Small intestine (tissue), 7 donors: ENCODE data around the gene PCYT1B. TPM values are rescaled to one million over a fixed set of nuclear protein-coding genes. Genes with fewer than 3 reads are reported as not detected.

ENCODE experiments used
- DNase-seq, 2 donors: peaks; one replicate each; pipeline versions ENCODE4 v3.0.0 to v3.0.0-alpha.2; 2013
- FAIRE-seq: peaks from 2 replicates; lab custom pipeline; 2012; peaks lifted over from hg19 to GRCh38; lab: Jason Lieb, UNC
- H3K27ac ChIP-seq, 3 donors: one replicate each; pipeline ENCODE4 v1.5.1; 2013; ENCODE audit warnings: low read length in 2 of 3, mild to moderate bottlenecking in 2 of 3, control low read depth in 1 of 3, inconsistent platforms in 1 of 3, low read depth in 1 of 3, moderate library complexity in 1 of 3
- H3K27me3 ChIP-seq, 3 donors: one replicate each; pipeline ENCODE4 v1.6.1; 2013; ENCODE audit warnings: low read length in 3 of 3, inconsistent platforms in 1 of 3; ENCODE audit not compliant: control insufficient read depth in 3 of 3, insufficient read depth in 3 of 3
- H3K36me3 ChIP-seq, 3 donors: one replicate each; pipeline ENCODE4 v1.6.1; 2013; ENCODE audit warnings: low read length in 3 of 3, inconsistent platforms in 1 of 3, low read depth in 1 of 3, mild to moderate bottlenecking in 1 of 3, moderate library complexity in 1 of 3; ENCODE audit not compliant: control insufficient read depth in 3 of 3, insufficient read depth in 2 of 3
- H3K4me1 ChIP-seq, 3 donors: one replicate each; pipeline ENCODE4 v1.6.1; 2013; ENCODE audit warnings: low read length in 2 of 3, inconsistent platforms in 1 of 3, low read depth in 1 of 3, mild to moderate bottlenecking in 1 of 3, moderate library complexity in 1 of 3; ENCODE audit not compliant: control insufficient read depth in 3 of 3, insufficient read depth in 2 of 3
- H3K4me3 ChIP-seq, 3 donors: one replicate each; pipeline ENCODE4 v1.5.1; 2013; ENCODE audit warnings: low read length in 3 of 3, control low read depth in 1 of 3, inconsistent platforms in 1 of 3, low read depth in 1 of 3, mild to moderate bottlenecking in 1 of 3, moderate library complexity in 1 of 3
- H3K9me3 ChIP-seq, 2 donors: one replicate each; pipeline ENCODE4 v1.6.1; 2013; ENCODE audit warnings: low read depth in 1 of 2, low read length in 1 of 2; ENCODE audit not compliant: control insufficient read depth in 2 of 2, insufficient read depth in 1 of 2
- WGBS, 3 donors: extraction: QIAGEN DNeasy Blood & Tissue Kit; methylation state at CpG; one replicate each; pipeline ENCODE4 v1.1.7; 2013; 5-methylcytosine and 5-hydroxymethylcytosine counted together
- polyA plus RNA-seq, 4 donors: library from polyadenylated mRNA; stranded (reverse) in 3 of 4; unstranded in 1 of 4; fragments of 200-250 nt in 3 of 4; fragments of 120-200 nt in 1 of 4; gene quantifications; one replicate each; pipeline versions ENCODE4 v1.2.1 to v1.2.3, GENCODE V29; 2013
- donor health status: healthy with polysubstance abuse.
- donor health status: control.
- donor health status: control.
- donor health status: Bipolar disorder and iron deficiency.
- donor health status: healthy.

The PCYT1B gene
- polyA plus RNA-seq, 4 donors, result 0.63 to 1.7 TPM; not detected in 2

GRCh38 chrX:24574743-24575142, 72.4 kb downstream of the PCYT1B start:
- Histone ChIP-seq H3K4me1 (no peaks in the 10 kb centered on the region), H3K4me3 (no peak overlapping the region), H3K36me3 (no peaks in the 10 kb centered on the region), H3K27me3 (no peaks in the 10 kb centered on the region), H3K9me3 (no peaks in the 10 kb centered on the region), H3K27ac (no peak overlapping the region)
- DNase-seq, result no peak
- WGBS, 3 donors, result 61 to 79% (median 69%) methylated on average over 4 of the region's 4 CpGs
- FAIRE-seq, result no peak

- no peak overlapping the region for H3K27ac ChIP-seq
- no peak for FAIRE-seq
- DNase-seq, result no peak
- H3K4me3 ChIP-seq, result no peak overlapping the region
- no peaks in the 10 kb centered on the region for H3K36me3 ChIP-seq
- H3K4me1 ChIP-seq, result no peaks in the 10 kb centered on the region
- no peaks in the 10 kb centered on the region for H3K9me3 ChIP-seq
- WGBS, 3 donors, result 80 to 86% (median 84%) methylated on average over 4 of the region's 4 CpGs
- no peaks in the 10 kb centered on the region for H3K27me3 ChIP-seq
These were observed 80.0 kb downstream of the PCYT1B start for GRCh38 chrX:24567169-24567568.

- no peak for FAIRE-seq
- no peak overlapping the region for H3K27ac ChIP-seq
- no peak for DNase-seq
- H3K27me3 ChIP-seq, result peaks cover 0 to 2% (median 0%) of the 10 kb centered on the region in 3 donors
- H3K4me1 ChIP-seq, result no peaks in the 10 kb centered on the region
- H3K9me3 ChIP-seq, result no peaks in the 10 kb centered on the region
- no peaks in the 10 kb centered on the region for H3K36me3 ChIP-seq
- 75 to 80% (median 77%) methylated on average over 3 of the region's 3 CpGs for WGBS, 3 donors
- no peak overlapping the region for H3K4me3 ChIP-seq
These were observed 80.9 kb downstream of the PCYT1B start for GRCh38 chrX:24566240-24566639.

- no peaks in the 10 kb centered on the region for H3K36me3 ChIP-seq
- peaks cover 0 to 2% (median 0%) of the 10 kb centered on the region in 3 donors for H3K27me3 ChIP-seq
- WGBS, 3 donors, result 88 to 93% (median 91%) methylated on average over 16 to 19 of the region's 19 CpGs
- no peak overlapping the region for H3K27ac ChIP-seq
- FAIRE-seq, result no peak
- H3K9me3 ChIP-seq, result no peaks in the 10 kb centered on the region
- H3K4me3 ChIP-seq, result no peak overlapping the region
- no peaks in the 10 kb centered on the region for H3K4me1 ChIP-seq
- DNase-seq, result no peak
These were observed 83.7 kb downstream of the PCYT1B start for GRCh38 chrX:24563291-24564010.

- FAIRE-seq, result no peak
- Histone ChIP-seq H3K27me3 (peaks cover 0 to 2% (median 0%) of the 10 kb centered on the region in 3 donors), H3K4me3 (no peak overlapping the region), H3K9me3 (no peaks in the 10 kb centered on the region), H3K36me3 (no peaks in the 10 kb centered on the region), H3K4me1 (no peaks in the 10 kb centered on the region), H3K27ac (no peak overlapping the region)
- peak in 1 of 2 donors; percentile 13 for DNase-seq
- 52 to 78% (median 63%) methylated on average over 5 of the region's 5 CpGs for WGBS, 3 donors
These were observed 86.0 kb downstream of the PCYT1B start for GRCh38 chrX:24561121-24561520.

GRCh38 chrX:24553011-24553410, 94.1 kb downstream of the PCYT1B start:
- Histone ChIP-seq H3K9me3 (no peaks in the 10 kb centered on the region), H3K4me1 (no peaks in the 10 kb centered on the region), H3K27me3 (no peaks in the 10 kb centered on the region), H3K27ac (no peak overlapping the region), H3K4me3 (no peak overlapping the region), H3K36me3 (no peaks in the 10 kb centered on the region)
- 44 to 65% (median 53%) methylated on average over 4 of the region's 4 CpGs for WGBS, 3 donors
- DNase-seq (no peak), FAIRE-seq (no peak)

- no peak overlapping the region for H3K27ac ChIP-seq
- DNase-seq, result no peak
- no peak overlapping the region for H3K4me3 ChIP-seq
- WGBS, 3 donors, result 77 to 85% (median 83%) methylated on average over 5 of the region's 5 CpGs
- no peak for FAIRE-seq
- no peaks in the 10 kb centered on the region for H3K4me1 ChIP-seq
- peaks cover 0 to 3% (median 0%) of the 10 kb centered on the region in 3 donors for H3K36me3 ChIP-seq
- no peaks in the 10 kb centered on the region for H3K9me3 ChIP-seq
- no peaks in the 10 kb centered on the region for H3K27me3 ChIP-seq
These were observed 97.0 kb downstream of the PCYT1B start for GRCh38 chrX:24550166-24550565.

- Histone ChIP-seq H3K9me3 (no peaks in the 10 kb centered on the region), H3K4me1 (no peaks in the 10 kb centered on the region), H3K36me3 (peaks cover 0 to 3% (median 0%) of the 10 kb centered on the region in 3 donors), H3K27ac (no peak overlapping the region), H3K4me3 (no peak overlapping the region), H3K27me3 (no peaks in the 10 kb centered on the region)
- FAIRE-seq (no peak), DNase-seq (no peak)
- WGBS, 3 donors, result 88 to 98% (median 90%) methylated on average over 1 of the region's 1 CpG
These were observed 99.2 kb downstream of the PCYT1B start for GRCh38 chrX:24547961-24548360.

- H3K4me1 ChIP-seq, result no peaks in the 10 kb centered on the region
- H3K9me3 ChIP-seq, result no peaks in the 10 kb centered on the region
- no peak for DNase-seq
- no peak for FAIRE-seq
- H3K36me3 ChIP-seq, result peaks cover 0 to 8% (median 0%) of the 10 kb centered on the region in 3 donors
- H3K27ac ChIP-seq, result no peak overlapping the region
- H3K4me3 ChIP-seq, result no peak overlapping the region
- WGBS, 3 donors, result 60 to 81% (median 64%) methylated on average over 4 of the region's 4 CpGs
- no peaks in the 10 kb centered on the region for H3K27me3 ChIP-seq
These were observed 104.4 kb downstream of the PCYT1B start for GRCh38 chrX:24542756-24543155.
